Mammary epithelial cell (primary cell): ENCODE results near the gene MOB3A.
"Not testable (repeated sequence)": the region's sequence is repeated elsewhere in the genome, so short reads cannot be mapped to it uniquely, and the experiment has no call there.

Experiments
- EZH2 ChIP-seq: IDR thresholded peaks from 2 replicates; pipeline ENCODE4 v1.6.1; 2012; ENCODE audit warnings: low read length, inconsistent platforms, borderline replicate concordance
- TF ChIP-seq, protein P1 (sequence below), 2 donors: IDR thresholded peaks in 1 of 2; conservative IDR thresholded peaks in 1 of 2; 2 replicates each; pipeline ENCODE4 v1.5.1; 2011 to 2012; ENCODE audit warnings: inconsistent platforms in 2 of 2, low read length in 2 of 2, mild to moderate bottlenecking in 2 of 2, control low read depth in 1 of 2, low read depth in 1 of 2; ENCODE audit not compliant: insufficient read depth in 1 of 2; ENCODE audit errors: extremely low read depth in 1 of 2

GRCh38 chr19:2091926-2092525 is 4.1 kb downstream of the MOB3A start:
- TF ChIP-seq, protein P1, sequence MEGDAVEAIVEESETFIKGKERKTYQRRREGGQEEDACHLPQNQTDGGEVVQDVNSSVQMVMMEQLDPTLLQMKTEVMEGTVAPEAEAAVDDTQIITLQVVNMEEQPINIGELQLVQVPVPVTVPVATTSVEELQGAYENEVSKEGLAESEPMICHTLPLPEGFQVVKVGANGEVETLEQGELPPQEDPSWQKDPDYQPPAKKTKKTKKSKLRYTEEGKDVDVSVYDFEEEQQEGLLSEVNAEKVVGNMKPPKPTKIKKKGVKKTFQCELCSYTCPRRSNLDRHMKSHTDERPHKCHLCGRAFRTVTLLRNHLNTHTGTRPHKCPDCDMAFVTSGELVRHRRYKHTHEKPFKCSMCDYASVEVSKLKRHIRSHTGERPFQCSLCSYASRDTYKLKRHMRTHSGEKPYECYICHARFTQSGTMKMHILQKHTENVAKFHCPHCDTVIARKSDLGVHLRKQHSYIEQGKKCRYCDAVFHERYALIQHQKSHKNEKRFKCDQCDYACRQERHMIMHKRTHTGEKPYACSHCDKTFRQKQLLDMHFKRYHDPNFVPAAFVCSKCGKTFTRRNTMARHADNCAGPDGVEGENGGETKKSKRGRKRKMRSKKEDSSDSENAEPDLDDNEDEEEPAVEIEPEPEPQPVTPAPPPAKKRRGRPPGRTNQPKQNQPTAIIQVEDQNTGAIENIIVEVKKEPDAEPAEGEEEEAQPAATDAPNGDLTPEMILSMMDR (conservative IDR thresholded peaks at IDR 0.05 in 1 of 2, IDR thresholded peaks at IDR 0.05 in 1 of 2; ENCODE audit: extremely low read depth in 1 of 2, insufficient read depth in 1 of 2, low read depth in 1 of 2, low read length in 2 of 2), result not testable (repeated sequence)
- not testable (repeated sequence) for TF ChIP-seq EZH2
